GM19467 (cell line): ENCODE measurements around the gene RUVBL2.
"Not testable (repeated sequence)": the region's sequence is repeated elsewhere in the genome, so short reads cannot be mapped to it uniquely, and the experiment has no call there.

Experiments used
- ATAC-seq: cut with Tn5 transposase; IDR thresholded peaks from one replicate; pipeline ENCODE4 v1.9.1; 2021; ENCODE audit warnings: mild to moderate bottlenecking, moderate library complexity; ENCODE audit not compliant: unreplicated experiment

The RUVBL2 gene

DNA sequence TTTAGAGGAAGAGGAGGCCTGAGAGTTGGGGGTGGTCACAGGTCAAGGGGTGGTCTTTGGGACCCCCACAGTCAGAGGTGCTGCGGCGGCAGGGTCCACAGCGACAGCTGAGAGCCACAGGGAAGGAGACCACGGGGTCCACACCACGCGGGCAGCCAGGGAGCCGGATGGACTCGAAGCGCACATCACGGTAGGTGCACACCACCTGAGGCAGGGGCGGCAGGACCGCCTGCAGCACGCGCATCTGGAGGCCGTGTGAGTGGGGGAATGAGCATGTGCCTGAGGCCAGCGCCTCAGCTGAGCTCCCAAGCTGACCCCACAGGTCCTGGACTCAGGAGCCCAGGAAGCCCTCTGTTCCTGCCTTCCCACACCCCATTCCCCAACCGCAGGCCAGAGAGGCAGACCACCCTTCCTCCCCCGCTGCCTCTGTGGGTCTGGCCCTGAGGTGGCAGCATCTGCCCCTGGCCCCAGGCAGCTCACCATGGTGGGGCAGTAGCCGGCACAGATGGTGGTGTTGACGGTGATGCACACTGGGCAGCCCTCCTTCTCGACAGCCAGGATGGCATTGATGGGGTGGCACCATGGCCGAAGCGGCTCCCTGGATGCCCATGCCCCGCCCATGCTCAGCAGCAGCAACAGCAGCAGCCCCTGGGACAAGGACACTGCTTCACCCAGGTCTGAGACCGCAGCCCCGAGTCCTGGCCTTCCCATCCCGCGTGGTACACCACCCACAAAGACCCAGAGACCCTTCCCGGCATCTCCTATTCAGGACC is 22.6 kb downstream of the RUVBL2 start:
- ATAC-seq = no peak

- no peak for ATAC-seq
These were observed 23.5 kb downstream of the RUVBL2 start, which contains the start of gene LHB for GRCh38 chr19:49017041-49017665. Gene LHB, minus strand, starts transcription at chr19:49017091. Its CDS starts 10 bp downstream, at chr19:49017081.

DNA sequence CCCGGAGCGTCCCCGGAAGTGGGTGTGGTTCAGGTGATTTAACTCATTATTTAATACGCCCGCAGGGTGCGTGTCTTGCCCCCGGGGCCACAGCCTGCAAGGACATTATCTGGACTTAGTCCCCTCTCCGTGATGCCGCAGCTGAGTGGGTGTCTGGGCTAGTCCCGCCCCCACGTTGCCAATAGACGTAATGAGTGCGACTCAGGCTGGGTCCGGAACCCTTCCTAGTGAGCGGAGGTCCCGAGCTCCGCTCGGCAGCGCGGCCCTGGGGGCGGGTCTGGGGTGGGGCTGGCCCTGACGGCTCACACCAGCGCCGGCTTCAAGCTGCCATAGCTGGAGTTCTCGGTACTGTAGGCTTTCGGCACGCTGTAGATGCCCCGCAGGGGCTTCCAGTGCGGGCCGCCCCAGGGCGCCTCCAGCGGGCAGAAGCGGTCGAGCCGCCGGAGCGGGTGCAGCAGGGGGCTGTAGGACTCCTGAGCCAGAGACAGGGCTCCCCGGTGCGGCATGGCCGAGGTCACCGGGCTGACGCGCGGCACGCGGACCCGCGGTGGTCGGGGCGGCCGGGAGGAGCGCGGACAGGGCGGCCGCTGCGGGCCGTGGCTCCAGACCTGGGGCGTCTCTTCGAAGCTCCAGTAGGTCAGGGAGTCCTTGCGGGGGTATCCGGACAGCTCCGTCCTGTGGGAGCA is 24.1 kb downstream of the RUVBL2 start:
- no peak for ATAC-seq

GRCh38 chr19:49018388-49019241 is 24.9 kb downstream of the RUVBL2 start:
- ATAC-seq = not testable (repeated sequence)

- ATAC-seq = no peak
These were observed 25.7 kb downstream of the RUVBL2 start for GRCh38 chr19:49019242-49019932.

DNA sequence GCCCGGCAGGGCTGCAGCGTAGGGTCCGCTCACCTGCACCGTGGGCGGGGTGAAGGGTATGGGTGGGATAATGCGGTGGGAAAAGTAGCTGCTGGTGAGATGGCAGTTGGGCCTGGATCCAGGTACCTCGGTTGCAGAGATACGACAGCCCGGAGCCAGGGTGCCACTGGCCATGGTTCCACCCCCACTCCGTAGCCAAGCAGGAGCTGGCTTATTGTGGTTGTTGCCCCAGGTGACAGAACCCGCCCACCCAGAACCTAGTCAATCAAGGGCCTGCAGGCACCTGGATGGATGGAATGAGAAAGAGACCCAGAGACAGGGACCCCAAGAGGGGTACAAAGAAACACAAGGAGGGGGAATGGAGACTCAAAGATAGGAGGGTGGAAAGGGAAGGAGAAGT is 26.7 kb downstream of the RUVBL2 start:
- no peak for ATAC-seq

GRCh38 chr19:49020931-49021895 is 27.5 kb downstream of the RUVBL2 start:
- no peak for ATAC-seq

- ATAC-seq = no peak
These were observed 28.4 kb downstream of the RUVBL2 start for GRCh38 chr19:49022116-49022515.

GRCh38 chr19:49024233-49024632 is 30.5 kb downstream of the RUVBL2 start, which contains the start of gene CGB3:
Gene CGB3, minus strand, starts transcription at chr19:49024333. Its CDS starts 362 bp downstream, at chr19:49023971.
- ATAC-seq = not testable (repeated sequence)

GRCh38 chr19:49025088-49025487 is 31.4 kb downstream of the RUVBL2 start:
- not testable (repeated sequence) for ATAC-seq

GRCh38 chr19:49025599-49025998 is 31.9 kb downstream of the RUVBL2 start:
- ATAC-seq = not testable (repeated sequence)

DNA sequence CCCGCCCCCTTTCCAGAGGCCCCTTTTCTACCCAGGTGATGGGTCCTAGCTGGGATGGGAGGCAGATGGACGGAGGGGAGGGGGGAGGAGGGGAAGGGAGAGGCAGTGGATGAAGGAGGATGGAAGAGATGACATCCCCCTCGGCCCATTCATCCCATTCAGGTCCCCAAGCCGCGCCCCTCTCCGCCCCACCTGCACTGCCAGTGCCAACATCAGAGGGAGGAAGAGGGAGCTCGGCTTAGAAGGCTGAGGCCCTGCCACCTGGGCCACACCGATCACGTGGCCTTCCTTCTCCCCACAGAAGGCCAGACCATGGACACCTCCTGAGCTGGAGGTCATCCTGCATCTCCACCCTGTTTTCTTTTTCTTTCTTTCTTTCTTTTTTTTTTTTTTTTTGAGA is 35.0 kb downstream of the RUVBL2 start:
- ATAC-seq = not testable (repeated sequence)

GRCh38 chr19:49029749-49030148 is 36.1 kb downstream of the RUVBL2 start:
- not testable (repeated sequence) for ATAC-seq

DNA sequence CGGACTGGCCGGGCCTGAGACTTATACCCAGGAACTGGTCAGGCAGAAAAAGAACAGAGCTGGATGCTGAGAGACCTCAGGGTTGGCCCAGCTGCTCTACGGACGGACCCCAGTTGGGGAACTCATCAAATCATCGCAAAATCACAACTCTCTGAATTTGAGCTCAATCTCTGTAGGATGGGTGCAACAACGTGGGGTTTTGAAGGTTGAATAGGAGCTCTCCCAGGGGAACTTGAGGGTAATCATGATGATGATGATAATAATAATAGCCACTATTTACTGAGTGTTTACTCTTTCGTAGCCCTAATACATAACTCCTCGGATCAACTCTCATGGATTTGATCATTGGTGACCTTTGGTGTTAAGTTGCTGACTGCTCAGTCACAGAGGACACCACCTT is 36.6 kb downstream of the RUVBL2 start:
- not testable (repeated sequence) for ATAC-seq

DNA sequence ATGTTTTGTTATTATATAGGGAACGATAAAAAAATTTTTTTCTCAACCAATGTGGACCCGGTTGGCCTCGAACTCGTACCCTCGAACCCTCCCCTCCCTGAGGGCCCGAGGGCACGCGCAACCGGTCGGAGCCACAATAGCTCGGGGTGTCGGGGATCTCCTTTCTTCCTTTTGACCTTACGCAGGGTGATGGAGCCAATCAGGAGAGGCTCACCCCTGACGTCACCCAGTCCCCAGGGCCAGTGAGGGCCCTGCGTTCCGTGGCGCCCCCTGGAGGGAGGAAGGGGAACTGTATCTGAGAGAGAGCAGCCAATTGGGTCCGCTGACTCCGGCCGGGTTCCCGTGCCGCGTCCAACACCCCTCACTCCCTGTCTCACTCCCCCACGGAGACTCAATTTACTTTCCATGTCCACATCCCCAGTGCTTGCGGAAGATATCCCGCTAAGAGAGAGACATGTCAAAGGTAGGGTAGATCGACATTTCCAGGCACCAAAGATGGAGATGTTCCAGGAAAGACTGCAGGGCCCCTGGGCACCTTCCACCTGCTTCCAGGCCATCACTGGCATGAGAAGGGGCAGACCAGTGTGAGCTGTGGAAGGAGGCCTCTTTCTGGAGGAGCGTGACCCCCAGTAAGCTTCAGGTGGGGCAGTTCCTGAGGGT is 38.1 kb downstream of the RUVBL2 start, which contains the start of gene CGB2:
CGB2 (plus strand) TSS at position 249 of the 660 bp plus-strand sequence; CDS start at position 455, 206 bp downstream.
- not testable (repeated sequence) for ATAC-seq

GRCh38 chr19:49036815-49037214 is 43.1 kb downstream of the RUVBL2 start, which contains the start of gene CGB1:
Gene CGB1, minus strand, starts transcription at chr19:49036895. Its CDS starts 184 bp downstream, at chr19:49036711.
- not testable (repeated sequence) for ATAC-seq

- not testable (repeated sequence) for ATAC-seq
These were observed 44.4 kb downstream of the RUVBL2 start for GRCh38 chr19:49038111-49038510.
